Right lobe of liver (tissue), 6 donors: Measurements from ENCODE around the gene EMILIN3. TPM values are rescaled to one million over a fixed set of nuclear protein-coding genes. Genes with fewer than 3 reads are reported as not detected.

Experiments
- ATAC-seq, 4 donors: fragments of 200-7000 bp; cut with Tn5 transposase; one replicate each; pipeline ENCODE4 v1.9.1; 2020; ENCODE audit warnings: mild to moderate bottlenecking in 4 of 4, moderate library complexity in 4 of 4
- DNase-seq, 3 donors: peaks; one replicate each; pipeline ENCODE4 v3.0.0-alpha.2; 2020
- H3K27ac ChIP-seq, 3 donors: fragments of 200-600 bp; one replicate each; pipeline ENCODE4 v1.8.0; 2022
- H3K27me3 ChIP-seq, 2 donors: fragments of 200-600 bp; one replicate each; pipeline ENCODE4 v1.8.0; 2022
- H3K36me3 ChIP-seq, 4 donors: fragments of 200-600 bp; sonication (generic) in 1 of 4; one replicate each; pipeline versions ENCODE4 v1.5.1 to v1.8.0; 2017 to 2022; ENCODE audit warnings: control low read depth in 1 of 4
- H3K4me1 ChIP-seq, 4 donors: fragments of 200-600 bp; sonication (generic) in 1 of 4; one replicate each; pipeline versions ENCODE4 v1.5.1 to v1.8.0; 2017 to 2022; ENCODE audit warnings: control low read depth in 1 of 4
- H3K4me3 ChIP-seq, 3 donors: fragments of 200-600 bp; one replicate each; pipeline ENCODE4 v1.8.0; 2022
- H3K9me3 ChIP-seq, 4 donors: fragments of 200-600 bp; sonication (generic) in 1 of 4; one replicate each; pipeline versions ENCODE4 v1.5.1 to v1.8.0; 2017 to 2022; ENCODE audit warnings: control low read depth in 1 of 4
- CTCF ChIP-seq, 4 donors: fragments of 200-600 bp in 3 of 4; fragments of 450-650 bp in 1 of 4; IDR thresholded peaks; one replicate each; pipeline versions ENCODE4 v1.5.1 to v1.8.0; 2016 to 2022; ENCODE audit warnings: antibody characterized with exemption in 4 of 4, mild to moderate bottlenecking in 2 of 4
- POLR2A ChIP-seq: fragments of 450-650 bp; IDR thresholded peaks from one replicate; pipeline ENCODE4 v1.6.1; 2017; ENCODE audit warnings: antibody characterized with exemption, mild to moderate bottlenecking
- WGBS: methylation state at CpG from one replicate; pipeline ENCODE4 v1.1.6; 2018; ENCODE audit warnings: low coverage, low lambda C conversion rate; ENCODE audit not compliant: insufficient coverage; ENCODE audit errors: missing lambda C conversion rate; 5-methylcytosine and 5-hydroxymethylcytosine counted together
- intact Hi-C, 2 donors: fragments of 100-400 bp; cut with DNase I; formaldehyde crosslinking; loops; one replicate each; pipeline versions ENCODE4 v1.11.2 to v1.14.1; 2022
- total RNA-seq, 6 experiments: library from RNA; depleted of rRNA in 2 of 6; stranded (reverse); fragments of >200 nt in 2 of 6; fragmentation: NEBNext Ultra II Directional in 3 of 6; extraction: Animal tissue kit (Norgen Biotek cat#: 25700) in 3 of 6; gene quantifications; one replicate each; pipeline versions ENCODE4 v1.1.0 to v1.2.4, GENCODE V29; 2016 to 2023
- donor health status: DM: no; HTN: yes; CAD: no.
- donor health status: DM: no; HTN: no; CAD: no.
- donor health status: DM: no; HTN: no; CAD: no.
- donor health status: DM: no; HTN: yes; CAD: no.
- donor health status: DM: no; HTN: yes; CAD: no.

The EMILIN3 gene
- total RNA-seq, 6 experiments from 2014 or later: 0.07 to 0.09 (median 0.07) TPM; not detected in 3

GRCh38 chr20:41391587-41392001 lies 25.0 kb upstream of the EMILIN3 start:
- DNase-seq (no peak), ATAC-seq (no peak)
- Histone ChIP-seq H3K4me1 (peaks cover 0 to 5% (median 0%) of the 10 kb centered on the region in 4 donors), H3K27ac (no peak overlapping the region), H3K27me3 (no peaks in the 10 kb centered on the region), H3K4me3 (no peak overlapping the region), H3K36me3 (no peaks in the 10 kb centered on the region), H3K9me3 (no peaks in the 10 kb centered on the region)
- WGBS: 94% methylated on average over 9 of the region's 10 CpGs
- no peak for TF ChIP-seq CTCF (IDR thresholded peaks at IDR 0.05)
- TF ChIP-seq POLR2A: no peak
- intact Hi-C loops: no loop called here

DNA sequence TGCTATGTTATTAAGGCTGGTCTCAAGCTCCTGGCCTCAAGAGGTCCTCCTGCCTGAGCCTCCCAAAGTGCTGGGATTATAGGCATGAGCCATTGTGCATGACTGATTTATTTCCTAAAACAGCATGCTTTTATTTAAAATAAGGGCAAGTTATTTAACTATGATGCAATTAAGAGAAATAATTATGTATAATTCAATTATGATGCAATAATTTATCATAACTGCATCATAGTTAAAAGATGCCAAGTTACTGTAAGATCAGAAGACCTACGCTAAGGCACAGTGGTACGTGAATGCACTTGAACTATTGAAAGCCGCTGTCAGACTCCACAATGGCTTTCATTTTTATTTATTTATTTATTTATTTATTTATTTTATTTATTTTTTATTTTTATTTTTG lies 24.3 kb upstream of the EMILIN3 start:
- Histone ChIP-seq H3K9me3 (no peaks in the 10 kb centered on the region), H3K36me3 (no peaks in the 10 kb centered on the region), H3K27ac (no peak overlapping the region), H3K27me3 (no peaks in the 10 kb centered on the region), H3K4me3 (no peak overlapping the region), H3K4me1 (peaks cover 0 to 5% (median 0%) of the 10 kb centered on the region in 4 donors)
- TF ChIP-seq CTCF (IDR thresholded peaks at IDR 0.05) (no peak), POLR2A (no peak)
- no peak for ATAC-seq
- intact Hi-C loops: no loop called here
- no peak for DNase-seq
- 96% methylated on average over 3 of the region's 3 CpGs for WGBS

DNA sequence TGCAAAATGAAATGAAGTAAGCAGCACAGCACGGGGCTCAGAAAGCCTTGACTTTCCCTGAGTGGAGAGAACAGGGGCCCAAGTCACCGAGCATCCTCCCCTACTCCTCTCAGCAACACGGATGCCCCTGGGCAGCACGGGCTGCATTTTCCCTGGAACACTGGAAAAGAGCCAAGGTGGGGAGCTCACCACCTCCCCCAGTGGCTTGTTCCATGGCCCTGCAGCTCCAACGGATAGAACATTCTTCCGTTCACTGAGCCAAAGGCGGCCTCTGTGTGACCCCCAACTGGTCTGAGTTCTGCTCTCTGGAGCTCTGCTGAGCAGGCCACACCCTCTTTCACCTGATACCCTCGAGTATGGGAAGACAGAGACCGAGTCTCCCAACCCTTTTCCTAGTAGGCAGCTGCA lies 20.8 kb upstream of the EMILIN3 start:
- ATAC-seq (no peak), DNase-seq (no peak)
- intact Hi-C loops: no loop called here
- H3K36me3 ChIP-seq: no peaks in the 10 kb centered on the region
- WGBS: 19% methylated on average over 4 of the region's 9 CpGs
- H3K27me3 ChIP-seq: no peaks in the 10 kb centered on the region
- H3K27ac ChIP-seq: no peak overlapping the region
- H3K9me3 ChIP-seq: no peaks in the 10 kb centered on the region
- no peaks in the 10 kb centered on the region for H3K4me1 ChIP-seq
- TF ChIP-seq POLR2A: no peak
- no peak for TF ChIP-seq CTCF (IDR thresholded peaks at IDR 0.05)
- H3K4me3 ChIP-seq: no peak overlapping the region

GRCh38 chr20:41386502-41387427 lies 20.1 kb upstream of the EMILIN3 start:
- Histone ChIP-seq H3K9me3 (no peaks in the 10 kb centered on the region), H3K27ac (no peak overlapping the region), H3K27me3 (no peaks in the 10 kb centered on the region), H3K4me3 (no peak overlapping the region), H3K36me3 (no peaks in the 10 kb centered on the region), H3K4me1 (no peaks in the 10 kb centered on the region)
- no peak for DNase-seq
- ATAC-seq: no peak
- WGBS: 74% methylated on average over 10 of the region's 14 CpGs
- no peak for TF ChIP-seq POLR2A
- intact Hi-C loops: no loop called here

DNA sequence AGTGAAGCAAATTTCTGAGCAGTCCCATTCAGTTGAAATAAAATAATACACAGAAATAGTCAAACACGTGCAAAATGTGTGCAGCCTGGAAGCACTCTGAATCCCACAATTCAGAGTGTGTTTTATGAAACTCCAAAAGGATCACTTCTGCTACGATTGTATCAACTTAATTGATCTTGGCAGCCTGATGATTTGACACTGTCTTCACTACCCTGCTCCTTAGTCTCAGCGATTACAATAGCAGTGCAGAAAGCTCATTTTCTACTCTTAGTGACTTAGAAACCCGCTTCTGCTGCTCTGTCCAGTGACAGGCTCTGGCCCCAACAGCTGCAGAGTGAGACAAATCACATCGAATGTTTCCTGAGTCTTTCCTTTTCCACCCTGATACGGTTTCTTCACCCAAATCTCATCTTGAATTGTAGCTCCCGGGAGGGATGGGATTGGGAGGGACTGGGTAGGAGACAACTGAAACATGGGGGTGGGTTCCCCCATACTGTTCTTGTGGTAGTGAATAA lies 16.2 kb upstream of the EMILIN3 start:
- Histone ChIP-seq H3K36me3 (no peaks in the 10 kb centered on the region), H3K27me3 (no peaks in the 10 kb centered on the region), H3K4me3 (no peak overlapping the region), H3K27ac (no peak overlapping the region), H3K9me3 (no peaks in the 10 kb centered on the region), H3K4me1 (no peaks in the 10 kb centered on the region)
- 72% methylated on average over 7 of the region's 7 CpGs for WGBS
- no peak for DNase-seq
- ATAC-seq: no peak
- intact Hi-C loops: no loop called here
- no peak for TF ChIP-seq CTCF (IDR thresholded peaks at IDR 0.05)
- TF ChIP-seq POLR2A: no peak
